Small intestine (tissue), 7 donors: ENCODE data around the gene F13B. TPM values are rescaled to one million over a fixed set of nuclear protein-coding genes. Genes with fewer than 3 reads are reported as not detected.
"Not testable (repeated sequence)": the region's sequence is repeated elsewhere in the genome, so short reads cannot be mapped to it uniquely, and the experiment has no call there.

ENCODE experiments used
- DNase-seq, 2 donors: peaks; one replicate each; pipeline versions ENCODE4 v3.0.0 to v3.0.0-alpha.2; 2013
- FAIRE-seq: peaks from 2 replicates; lab custom pipeline; 2012; peaks lifted over from hg19 to GRCh38; lab: Jason Lieb, UNC
- H3K27ac ChIP-seq, 3 donors: one replicate each; pipeline ENCODE4 v1.5.1; 2013; ENCODE audit warnings: low read length in 2 of 3, mild to moderate bottlenecking in 2 of 3, control low read depth in 1 of 3, inconsistent platforms in 1 of 3, low read depth in 1 of 3, moderate library complexity in 1 of 3
- H3K27me3 ChIP-seq, 3 donors: one replicate each; pipeline ENCODE4 v1.6.1; 2013; ENCODE audit warnings: low read length in 3 of 3, inconsistent platforms in 1 of 3; ENCODE audit not compliant: control insufficient read depth in 3 of 3, insufficient read depth in 3 of 3
- H3K36me3 ChIP-seq, 3 donors: one replicate each; pipeline ENCODE4 v1.6.1; 2013; ENCODE audit warnings: low read length in 3 of 3, inconsistent platforms in 1 of 3, low read depth in 1 of 3, mild to moderate bottlenecking in 1 of 3, moderate library complexity in 1 of 3; ENCODE audit not compliant: control insufficient read depth in 3 of 3, insufficient read depth in 2 of 3
- H3K4me1 ChIP-seq, 3 donors: one replicate each; pipeline ENCODE4 v1.6.1; 2013; ENCODE audit warnings: low read length in 2 of 3, inconsistent platforms in 1 of 3, low read depth in 1 of 3, mild to moderate bottlenecking in 1 of 3, moderate library complexity in 1 of 3; ENCODE audit not compliant: control insufficient read depth in 3 of 3, insufficient read depth in 2 of 3
- H3K4me3 ChIP-seq, 3 donors: one replicate each; pipeline ENCODE4 v1.5.1; 2013; ENCODE audit warnings: low read length in 3 of 3, control low read depth in 1 of 3, inconsistent platforms in 1 of 3, low read depth in 1 of 3, mild to moderate bottlenecking in 1 of 3, moderate library complexity in 1 of 3
- H3K9me3 ChIP-seq, 2 donors: one replicate each; pipeline ENCODE4 v1.6.1; 2013; ENCODE audit warnings: low read depth in 1 of 2, low read length in 1 of 2; ENCODE audit not compliant: control insufficient read depth in 2 of 2, insufficient read depth in 1 of 2
- WGBS, 3 donors: extraction: QIAGEN DNeasy Blood & Tissue Kit; methylation state at CpG; one replicate each; pipeline ENCODE4 v1.1.7; 2013; 5-methylcytosine and 5-hydroxymethylcytosine counted together
- polyA plus RNA-seq, 4 donors: library from polyadenylated mRNA; stranded (reverse) in 3 of 4; unstranded in 1 of 4; fragments of 200-250 nt in 3 of 4; fragments of 120-200 nt in 1 of 4; gene quantifications; one replicate each; pipeline versions ENCODE4 v1.2.1 to v1.2.3, GENCODE V29; 2013
- donor health status: healthy with polysubstance abuse.
- donor health status: control.
- donor health status: control.
- donor health status: Bipolar disorder and iron deficiency.
- donor health status: healthy.

The F13B gene
- polyA plus RNA-seq, 4 donors: 0.24 to 1.6 (median 1.0) TPM

DNA sequence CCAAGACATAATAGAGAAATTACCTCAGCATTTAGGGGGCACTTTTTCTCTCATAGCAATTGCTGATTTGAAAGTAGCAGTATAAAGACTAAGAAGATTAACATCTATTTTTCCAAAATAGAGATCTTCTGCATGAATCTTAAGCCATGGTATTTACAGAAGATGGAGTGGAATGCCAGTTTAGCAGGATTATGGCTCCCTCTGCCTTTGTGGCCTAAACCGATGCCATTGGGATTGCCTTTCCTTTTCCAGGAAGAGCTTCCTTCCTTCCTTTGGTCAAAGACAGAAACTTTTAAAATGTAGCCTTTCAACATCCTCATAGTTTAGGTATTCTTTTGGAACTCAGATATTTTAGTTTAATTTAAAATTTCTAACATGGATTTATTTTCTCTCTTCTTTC, 50.3 kb downstream of the F13B start:
- WGBS, 3 donors: 80 to 85% (median 83%) methylated on average over 1 of the region's 1 CpG
- Histone ChIP-seq H3K27ac (no peak overlapping the region), H3K4me1 (no peaks in the 10 kb centered on the region), H3K9me3 (no peaks in the 10 kb centered on the region), H3K27me3 (no peaks in the 10 kb centered on the region), H3K4me3 (no peak overlapping the region), H3K36me3 (no peaks in the 10 kb centered on the region)
- FAIRE-seq: no peak
- DNase-seq: no peak

GRCh38 chr1:197013234-197013633, 53.8 kb downstream of the F13B start:
- Histone ChIP-seq H3K27me3 (no peaks in the 10 kb centered on the region), H3K4me3 (no peak overlapping the region), H3K27ac (no peak overlapping the region), H3K36me3 (no peaks in the 10 kb centered on the region), H3K9me3 (no peaks in the 10 kb centered on the region), H3K4me1 (no peaks in the 10 kb centered on the region)
- FAIRE-seq: no peak
- DNase-seq: no peak
- WGBS, 3 donors: 81 to 90% (median 88%) methylated on average over 3 of the region's 3 CpGs

- 67 to 91% (median 89%) methylated on average over 1 of the region's 1 CpG for WGBS, 3 donors
- no peaks in the 10 kb centered on the region for H3K4me1 ChIP-seq
- H3K27me3 ChIP-seq: no peaks in the 10 kb centered on the region
- no peaks in the 10 kb centered on the region for H3K9me3 ChIP-seq
- no peak overlapping the region for H3K27ac ChIP-seq
- no peak for FAIRE-seq
- no peak overlapping the region for H3K4me3 ChIP-seq
- no peaks in the 10 kb centered on the region for H3K36me3 ChIP-seq
- DNase-seq: no peak
Observed at GRCh38 chr1:197011614-197012013, 55.4 kb downstream of the F13B start.

- H3K9me3 ChIP-seq: no peaks in the 10 kb centered on the region
- H3K4me3 ChIP-seq: no peak overlapping the region
- H3K27me3 ChIP-seq: no peaks in the 10 kb centered on the region
- 79 to 88% (median 83%) methylated on average over 6 of the region's 6 CpGs for WGBS, 3 donors
- no peak overlapping the region for H3K27ac ChIP-seq
- DNase-seq (no peak), FAIRE-seq (no peak)
- no peaks in the 10 kb centered on the region for H3K36me3 ChIP-seq
- no peaks in the 10 kb centered on the region for H3K4me1 ChIP-seq
Observed at GRCh38 chr1:197008861-197009260, 58.2 kb downstream of the F13B start.

DNA sequence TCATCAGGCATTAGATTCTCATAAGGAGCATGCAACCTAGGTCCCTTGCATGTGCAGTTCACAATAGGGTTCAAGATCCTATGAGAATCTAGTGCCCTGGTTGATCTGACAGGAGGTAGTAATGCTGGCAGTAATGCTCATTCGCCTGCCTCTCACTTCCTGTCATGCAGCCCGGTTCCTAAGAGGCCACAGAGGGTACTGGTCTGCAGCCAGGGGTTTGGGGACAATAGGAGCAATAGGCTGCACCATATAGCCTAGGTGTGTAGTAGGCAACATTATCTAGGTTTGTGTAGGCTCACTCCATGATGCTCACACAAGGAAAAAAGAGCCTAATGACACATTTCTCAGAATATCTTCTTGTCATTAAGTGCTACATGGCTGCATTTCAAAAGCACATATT, 63.9 kb downstream of the F13B start:
- no peak overlapping the region for H3K27ac ChIP-seq
- no peak overlapping the region for H3K4me3 ChIP-seq
- no peaks in the 10 kb centered on the region for H3K27me3 ChIP-seq
- 47 to 71% (median 57%) methylated on average over 2 of the region's 2 CpGs for WGBS, 3 donors
- DNase-seq (no peak), FAIRE-seq (no peak)
- no peaks in the 10 kb centered on the region for H3K9me3 ChIP-seq
- H3K36me3 ChIP-seq: no peaks in the 10 kb centered on the region
- no peaks in the 10 kb centered on the region for H3K4me1 ChIP-seq

GRCh38 chr1:197001828-197002227, 65.2 kb downstream of the F13B start:
- Histone ChIP-seq H3K4me3 (no peak overlapping the region), H3K36me3 (no peaks in the 10 kb centered on the region), H3K27me3 (no peaks in the 10 kb centered on the region), H3K27ac (no peak overlapping the region), H3K9me3 (no peaks in the 10 kb centered on the region), H3K4me1 (no peaks in the 10 kb centered on the region)
- 78 to 85% (median 79%) methylated on average over 2 of the region's 2 CpGs for WGBS, 3 donors
- no peak for DNase-seq
- no peak for FAIRE-seq

- no peaks in the 10 kb centered on the region for H3K4me1 ChIP-seq
- no peaks in the 10 kb centered on the region for H3K9me3 ChIP-seq
- WGBS, 3 donors: 83 to 85% (median 83%) methylated on average over 1 of the region's 1 CpG
- FAIRE-seq: no peak
- H3K27me3 ChIP-seq: no peaks in the 10 kb centered on the region
- no peak overlapping the region for H3K27ac ChIP-seq
- no peak overlapping the region for H3K4me3 ChIP-seq
- no peaks in the 10 kb centered on the region for H3K36me3 ChIP-seq
- no peak for DNase-seq
Observed at GRCh38 chr1:196997423-196997822, 69.6 kb downstream of the F13B start.

DNA sequence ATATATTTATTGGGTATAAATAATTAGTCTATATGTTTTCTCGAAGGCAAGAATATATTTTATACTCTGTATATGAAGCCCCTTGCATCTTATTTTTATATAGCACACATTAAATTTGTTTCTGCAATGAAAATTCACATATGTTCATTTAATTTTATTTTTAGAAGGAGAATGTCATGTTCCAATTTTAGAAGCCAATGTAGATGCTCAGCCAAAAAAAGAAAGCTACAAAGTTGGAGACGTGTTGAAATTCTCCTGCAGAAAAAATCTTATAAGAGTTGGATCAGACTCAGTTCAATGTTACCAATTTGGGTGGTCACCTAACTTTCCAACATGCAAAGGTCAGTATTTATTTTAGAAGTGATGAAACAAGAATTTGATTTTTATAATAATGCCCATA, 73.1 kb downstream of the F13B start:
- no peaks in the 10 kb centered on the region for H3K36me3 ChIP-seq
- 71 to 84% (median 79%) methylated on average over 2 of the region's 2 CpGs for WGBS, 3 donors
- no peak overlapping the region for H3K4me3 ChIP-seq
- H3K4me1 ChIP-seq: no peaks in the 10 kb centered on the region
- DNase-seq (no peak), FAIRE-seq (no peak)
- no peaks in the 10 kb centered on the region for H3K9me3 ChIP-seq
- H3K27ac ChIP-seq: no peak overlapping the region
- H3K27me3 ChIP-seq: no peaks in the 10 kb centered on the region

DNA sequence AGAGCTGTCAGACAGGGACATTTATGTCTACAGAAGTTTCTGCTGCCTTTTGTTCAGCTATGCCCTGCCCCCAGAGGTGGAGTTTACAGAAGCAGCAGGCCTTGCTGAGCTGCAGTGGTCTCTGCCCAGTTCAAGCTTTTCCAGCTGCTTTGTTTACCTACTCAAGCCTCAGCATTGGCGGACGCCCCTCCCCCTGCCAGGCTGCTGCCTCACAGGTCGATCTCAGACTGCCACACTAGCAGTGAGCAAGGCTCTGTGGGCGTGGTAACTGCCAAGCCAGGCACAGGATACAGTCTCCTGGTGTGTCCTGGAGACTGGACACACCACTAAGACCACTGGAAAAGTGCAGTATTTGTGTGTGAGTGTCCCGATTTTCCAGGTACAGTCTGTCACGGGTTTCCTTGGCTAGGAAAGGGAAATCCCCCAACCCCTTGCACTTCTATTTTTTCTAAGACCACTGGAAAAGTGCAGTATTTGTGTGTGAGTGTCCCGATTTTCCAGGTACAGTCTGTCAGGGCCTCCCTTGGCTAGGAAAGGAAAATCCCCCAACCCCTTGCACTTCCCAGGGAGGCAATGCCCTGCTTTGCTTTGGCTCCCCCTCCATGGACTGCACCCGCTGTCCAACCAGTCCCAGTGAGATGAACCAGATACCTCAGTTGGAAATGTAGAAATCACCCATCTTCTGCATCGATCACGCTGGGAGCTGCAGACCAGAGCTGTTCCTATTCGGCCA, 75.0 kb downstream of the F13B start:
- 36 to 56% (median 40%) methylated on average over 11 of the region's 11 CpGs for WGBS, 3 donors
- DNase-seq: peak; percentile 3 to 46

More for the DNA sequence above, 75.0 kb downstream of the F13B start:
- H3K27ac ChIP-seq, FAIRE-seq, H3K27me3 ChIP-seq, H3K4me1 ChIP-seq, H3K9me3 ChIP-seq, H3K4me3 ChIP-seq, H3K36me3 ChIP-seq: not testable (repeated sequence)
